Adrenal gland (tissue), 5 donors: ENCODE results near the gene POLG2.

ENCODE experiments used
- CTCF ChIP-seq, 6 experiments: fragments of 450-650 bp in 4 of 6; fragments of 200-600 bp in 2 of 6; sonication (generic) in 1 of 6; IDR thresholded peaks; 1 replicate in 5 of 6; 2 replicates in 1 of 6; pipeline versions ENCODE4 v1.5.1 to v1.8.0; 2016 to 2021; ENCODE audit warnings: antibody characterized with exemption in 6 of 6, mild to moderate bottlenecking in 2 of 6, moderate library complexity in 1 of 6
- POLR2A ChIP-seq, 2 donors: fragments of 450-650 bp; IDR thresholded peaks; one replicate each; pipeline ENCODE4 v1.6.1; 2017; ENCODE audit warnings: antibody characterized with exemption in 2 of 2, mild to moderate bottlenecking in 2 of 2, moderate library complexity in 1 of 2
- donor health status: DM: no; HTN: no; CAD: no.

- TF ChIP-seq CTCF (IDR thresholded peaks at IDR 0.05) (no peak), POLR2A (IDR thresholded peaks at IDR 0.05) (no peak)
Measured at GRCh38 chr17:64508683-64509082, 11.8 kb upstream of the POLG2 start.
